IPS-20b (cell line): ENCODE measurements around the gene SLC16A7.

Source experiments
- H3K27ac ChIP-seq: one replicate; pipeline ENCODE4 v1.5.1; 2013; ENCODE audit warnings: low read length
- H3K27me3 ChIP-seq: 2 replicates; pipeline ENCODE4 v1.6.1; 2013; ENCODE audit warnings: mild to moderate bottlenecking, low read length, inconsistent platforms; ENCODE audit not compliant: insufficient read depth
- H3K36me3 ChIP-seq: 2 replicates; pipeline ENCODE4 v1.6.1; 2013; ENCODE audit warnings: low read depth, mild to moderate bottlenecking, inconsistent platforms, low read length, moderate library complexity; ENCODE audit not compliant: insufficient read depth
- H3K4me1 ChIP-seq: 2 replicates; pipeline ENCODE4 v1.6.1; 2013; ENCODE audit warnings: mild to moderate bottlenecking, control low read depth, inconsistent platforms, low read length, moderate library complexity; ENCODE audit not compliant: insufficient read depth
- H3K4me3 ChIP-seq: 2 replicates; pipeline ENCODE4 v1.5.1; 2013; ENCODE audit warnings: mild to moderate bottlenecking, low read length, inconsistent platforms
- H3K9ac ChIP-seq: 2 replicates; pipeline ENCODE4 v1.6.1; 2013; ENCODE audit warnings: low read depth, mild to moderate bottlenecking, inconsistent platforms, low read length, moderate library complexity
- H3K9me3 ChIP-seq: 2 replicates; pipeline ENCODE4 v1.6.1; 2013; ENCODE audit warnings: mild to moderate bottlenecking, low read depth, low read length, inconsistent platforms; ENCODE audit not compliant: insufficient read depth

Gene SLC16A7

DNA sequence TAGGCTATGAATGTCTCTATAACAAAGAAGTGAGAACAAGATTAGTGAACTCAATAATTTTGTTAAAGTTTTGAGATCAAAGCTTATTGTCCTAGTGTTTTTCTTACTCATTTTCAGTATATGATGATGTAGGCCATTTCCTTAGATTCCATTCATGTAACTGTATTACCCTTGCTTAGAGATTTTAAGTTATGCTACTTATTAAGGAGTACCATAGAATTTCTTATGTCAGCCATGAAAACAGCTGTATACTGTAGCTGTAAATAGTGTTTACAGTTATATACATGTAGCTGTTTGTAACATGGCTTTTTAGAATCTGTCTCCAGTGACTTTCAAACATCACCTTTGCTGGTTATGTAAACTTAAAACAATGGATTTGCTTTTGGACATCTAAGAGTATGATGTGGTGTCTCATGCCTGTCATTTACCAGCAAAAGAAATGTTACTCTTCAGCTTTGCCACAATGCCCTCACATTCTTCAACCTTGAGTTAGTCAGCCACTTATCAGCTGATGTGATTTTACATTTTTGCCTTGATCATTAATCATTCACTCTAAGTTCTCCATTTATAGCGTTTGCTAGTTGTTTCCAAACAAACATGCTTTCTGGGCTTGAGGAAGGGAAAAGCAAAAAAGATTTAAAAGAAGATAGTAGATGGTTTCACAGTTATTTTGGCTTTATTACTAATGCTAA is 55.5 kb downstream of the SLC16A7 start:
- Histone ChIP-seq H3K4me1 (no peaks in the 10 kb centered on the region), H3K36me3 (no peaks in the 10 kb centered on the region), H3K9me3 (no peaks in the 10 kb centered on the region), H3K27ac (no peak overlapping the region), H3K9ac (no peak overlapping the region), H3K4me3 (no peak overlapping the region), H3K27me3 (no peaks in the 10 kb centered on the region)

- H3K4me1 ChIP-seq = no peaks in the 10 kb centered on the region
- H3K9ac ChIP-seq = no peak overlapping the region
- no peaks in the 10 kb centered on the region for H3K9me3 ChIP-seq
Observed at GRCh38 chr12:59652130-59652529, 56.3 kb downstream of the SLC16A7 start.

DNA sequence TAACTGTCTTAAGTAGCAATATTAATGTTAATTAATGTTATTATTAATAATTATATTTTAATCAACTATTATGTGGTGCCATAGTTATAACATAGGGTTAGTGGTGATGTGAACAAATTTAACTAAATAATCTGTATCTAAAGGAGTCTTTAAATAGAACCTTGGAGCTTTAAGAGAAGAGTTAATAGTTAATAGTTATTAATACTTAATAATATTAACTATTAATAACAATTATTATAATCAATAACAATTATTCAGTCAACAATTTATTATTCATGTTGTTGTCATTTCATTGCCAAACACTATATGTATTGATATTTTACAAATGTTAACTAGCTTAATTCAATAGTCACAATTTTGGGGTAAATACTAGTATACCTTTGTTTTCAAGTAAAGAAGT is 58.2 kb downstream of the SLC16A7 start:
- H3K27me3 ChIP-seq = no peaks in the 10 kb centered on the region
- no peaks in the 10 kb centered on the region for H3K36me3 ChIP-seq
- H3K27ac ChIP-seq = no peak overlapping the region
- H3K9ac ChIP-seq = no peak overlapping the region
- no peak overlapping the region for H3K4me3 ChIP-seq
- no peaks in the 10 kb centered on the region for H3K9me3 ChIP-seq
- no peaks in the 10 kb centered on the region for H3K4me1 ChIP-seq

More at GRCh38 chr12:59652130-59652529, 56.3 kb downstream of the SLC16A7 start:
- no peaks in the 10 kb centered on the region for H3K36me3 ChIP-seq
- no peak overlapping the region for H3K27ac ChIP-seq
- H3K27me3 ChIP-seq = no peaks in the 10 kb centered on the region
- no peak overlapping the region for H3K4me3 ChIP-seq

DNA sequence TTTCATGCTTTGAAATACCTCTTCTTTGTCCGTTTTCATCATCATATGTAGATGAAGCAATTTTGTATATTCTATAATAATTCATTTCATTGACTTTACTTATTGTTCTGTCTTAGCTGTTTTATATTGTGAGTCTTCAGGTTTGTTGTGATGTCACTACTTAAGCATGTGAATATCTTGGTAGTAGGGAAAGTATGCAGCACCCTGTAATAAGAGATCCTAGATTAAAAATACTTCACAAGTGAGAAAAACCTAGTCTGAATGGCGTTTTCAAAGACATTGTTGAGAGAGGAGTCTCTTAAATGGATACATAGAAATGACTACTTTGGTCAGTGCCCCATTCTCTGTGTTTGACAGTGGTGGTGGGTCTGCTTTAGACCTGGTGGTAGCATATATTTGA is 61.4 kb downstream of the SLC16A7 start:
- Histone ChIP-seq H3K9ac (no peak overlapping the region), H3K36me3 (no peaks in the 10 kb centered on the region), H3K4me1 (no peaks in the 10 kb centered on the region), H3K27me3 (no peaks in the 10 kb centered on the region), H3K4me3 (no peak overlapping the region), H3K9me3 (no peaks in the 10 kb centered on the region), H3K27ac (no peak overlapping the region)

DNA sequence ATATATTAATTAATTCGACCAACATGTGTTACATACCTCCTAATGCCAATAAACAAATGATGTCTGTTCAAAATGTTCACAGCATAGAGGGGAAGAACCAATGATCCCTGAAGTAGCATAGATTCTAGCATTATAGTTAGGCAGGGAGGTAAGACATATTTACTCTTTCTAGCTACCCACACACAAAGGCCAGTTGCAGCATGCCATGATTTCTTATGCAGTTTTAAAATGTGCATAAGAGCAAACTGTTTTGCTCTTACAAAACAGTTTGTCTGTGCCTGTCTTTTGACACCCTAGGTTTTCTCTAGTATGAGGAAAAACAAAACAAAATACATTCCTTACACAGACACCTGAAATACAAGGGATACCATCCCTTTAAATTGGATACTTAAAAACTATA is 61.9 kb downstream of the SLC16A7 start:
- H3K4me1 ChIP-seq = no peaks in the 10 kb centered on the region
- H3K9ac ChIP-seq = no peak overlapping the region
- no peaks in the 10 kb centered on the region for H3K9me3 ChIP-seq
- no peaks in the 10 kb centered on the region for H3K27me3 ChIP-seq
- H3K36me3 ChIP-seq = no peaks in the 10 kb centered on the region
- H3K27ac ChIP-seq = no peak overlapping the region
- no peak overlapping the region for H3K4me3 ChIP-seq

DNA sequence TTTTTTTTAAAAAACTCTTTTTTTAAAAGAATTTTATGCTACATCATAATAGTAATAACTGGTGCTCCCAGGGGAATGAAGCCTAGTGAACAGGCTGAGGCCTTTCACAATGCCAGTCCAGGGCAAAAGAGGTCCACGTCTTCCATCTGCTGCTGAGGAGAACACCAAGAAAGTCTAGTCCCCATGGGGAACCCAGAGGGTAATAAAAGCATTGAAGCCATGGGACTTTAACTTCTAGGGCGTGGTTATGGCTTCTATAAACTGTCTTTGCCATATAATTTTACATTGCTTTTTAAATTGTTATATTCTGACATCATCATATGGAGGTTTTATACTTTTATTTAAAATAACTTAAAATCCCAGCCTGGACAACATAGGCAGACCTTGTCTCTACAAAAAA is 64.3 kb downstream of the SLC16A7 start:
- Histone ChIP-seq H3K9ac (no peak overlapping the region), H3K27ac (no peak overlapping the region), H3K4me1 (no peaks in the 10 kb centered on the region), H3K4me3 (no peak overlapping the region), H3K36me3 (no peaks in the 10 kb centered on the region), H3K27me3 (no peaks in the 10 kb centered on the region), H3K9me3 (no peaks in the 10 kb centered on the region)

GRCh38 chr12:59660921-59661597 is 65.2 kb downstream of the SLC16A7 start:
- no peaks in the 10 kb centered on the region for H3K4me1 ChIP-seq
- H3K4me3 ChIP-seq = no peak overlapping the region
- H3K27ac ChIP-seq = no peak overlapping the region
- no peaks in the 10 kb centered on the region for H3K36me3 ChIP-seq
- no peak overlapping the region for H3K9ac ChIP-seq
- H3K27me3 ChIP-seq = no peaks in the 10 kb centered on the region
- peaks cover 3% of the 10 kb centered on the region; the same call in 1 of the 2 replicates for H3K9me3 ChIP-seq

DNA sequence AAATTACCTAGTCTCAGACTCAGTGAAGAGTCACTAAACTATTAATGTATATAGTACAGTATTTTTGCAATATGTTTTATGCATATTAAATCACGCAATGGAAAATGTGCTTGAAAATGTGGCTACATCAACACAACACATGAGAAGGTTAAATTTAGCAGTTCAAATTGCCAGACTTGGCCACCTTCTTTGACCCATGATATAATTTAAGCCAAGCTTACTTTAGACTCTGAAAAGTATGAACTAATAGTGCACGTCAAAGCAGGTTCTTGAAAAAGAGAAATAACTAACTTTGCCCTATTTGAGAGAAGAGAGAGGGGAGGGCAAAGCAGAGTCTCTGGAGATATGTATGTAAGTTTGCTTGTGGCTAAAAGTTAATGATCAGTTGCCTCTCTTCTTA is 68.7 kb downstream of the SLC16A7 start:
- no peak overlapping the region for H3K4me3 ChIP-seq
- no peak overlapping the region for H3K27ac ChIP-seq
- H3K9ac ChIP-seq = no peak overlapping the region
- H3K27me3 ChIP-seq = no peaks in the 10 kb centered on the region
- H3K36me3 ChIP-seq = no peaks in the 10 kb centered on the region
- H3K9me3 ChIP-seq = peaks cover 29% of the 10 kb centered on the region
- H3K4me1 ChIP-seq = no peaks in the 10 kb centered on the region

- Histone ChIP-seq H3K36me3 (no peaks in the 10 kb centered on the region), H3K27me3 (no peaks in the 10 kb centered on the region), H3K27ac (no peak overlapping the region), H3K4me1 (no peaks in the 10 kb centered on the region), H3K9ac (no peak overlapping the region), H3K4me3 (no peak overlapping the region), H3K9me3 (peaks cover 29% of the 10 kb centered on the region)
Observed at GRCh38 chr12:59665701-59666100, 69.9 kb downstream of the SLC16A7 start.

GRCh38 chr12:59668674-59669073 is 72.8 kb downstream of the SLC16A7 start:
- Histone ChIP-seq H3K36me3 (no peaks in the 10 kb centered on the region), H3K9me3 (peaks cover 29% of the 10 kb centered on the region), H3K9ac (no peak overlapping the region)

GRCh38 chr12:59672273-59672672 is 76.4 kb downstream of the SLC16A7 start:
- no peaks in the 10 kb centered on the region for H3K36me3 ChIP-seq
- peaks cover 14% of the 10 kb centered on the region for H3K9me3 ChIP-seq
- no peaks in the 10 kb centered on the region for H3K27me3 ChIP-seq
- H3K9ac ChIP-seq = no peak overlapping the region
- H3K27ac ChIP-seq = no peak overlapping the region
- H3K4me3 ChIP-seq = no peak overlapping the region
- no peaks in the 10 kb centered on the region for H3K4me1 ChIP-seq

More at GRCh38 chr12:59668674-59669073, 72.8 kb downstream of the SLC16A7 start:
- no peak overlapping the region for H3K4me3 ChIP-seq
- no peak overlapping the region for H3K27ac ChIP-seq
- no peaks in the 10 kb centered on the region for H3K4me1 ChIP-seq
- H3K27me3 ChIP-seq = no peaks in the 10 kb centered on the region

- H3K9ac ChIP-seq = no peak overlapping the region
- H3K27ac ChIP-seq = no peak overlapping the region
- H3K4me1 ChIP-seq = no peaks in the 10 kb centered on the region
- H3K36me3 ChIP-seq = no peaks in the 10 kb centered on the region
- no peak overlapping the region for H3K4me3 ChIP-seq
- H3K9me3 ChIP-seq = no peaks in the 10 kb centered on the region
- no peaks in the 10 kb centered on the region for H3K27me3 ChIP-seq
Observed at GRCh38 chr12:59675461-59675860, 79.6 kb downstream of the SLC16A7 start.
